Central memory CD4-positive, alpha-beta T cell (primary cell): ENCODE measurements around the gene MRPL53.
"Not testable (repeated sequence)": the region's sequence is repeated elsewhere in the genome, so short reads cannot be mapped to it uniquely, and the experiment has no call there.

ENCODE experiments used
- DNase-seq: peaks from one replicate; pipeline ENCODE4 v3.0.0; 2022

The MRPL53 gene

GRCh38 chr2:74502147-74502719, 29.8 kb upstream of the MRPL53 start:
- DNase-seq, result no peak

GRCh38 chr2:74501335-74502071, 29.0 kb upstream of the MRPL53 start:
- DNase-seq, result no peak

GRCh38 chr2:74500578-74500946, 28.1 kb upstream of the MRPL53 start:
- no peak for DNase-seq

- no peak for DNase-seq
Measured at GRCh38 chr2:74499940-74500577, 27.6 kb upstream of the MRPL53 start.

GRCh38 chr2:74499267-74499939, 26.9 kb upstream of the MRPL53 start, which contains the start of gene LBX2:
Gene LBX2 (minus strand): TSS chr2:74499603. CDS start chr2:74499537, 66 bp downstream.
- no peak for DNase-seq

- DNase-seq, result no peak
Measured at GRCh38 chr2:74498500-74499266, 26.2 kb upstream of the MRPL53 start.

- DNase-seq, result no peak
Measured at GRCh38 chr2:74497777-74498499, 25.5 kb upstream of the MRPL53 start.

- no peak for DNase-seq
Measured at GRCh38 chr2:74496997-74497776, 24.7 kb upstream of the MRPL53 start.

- no peak for DNase-seq
Measured at GRCh38 chr2:74495440-74495839, 23.0 kb upstream of the MRPL53 start.

- no peak for DNase-seq
Measured at GRCh38 chr2:74493546-74493945, 21.1 kb upstream of the MRPL53 start.

GRCh38 chr2:74491648-74492544, 19.4 kb upstream of the MRPL53 start:
- DNase-seq, result no peak

GRCh38 chr2:74489906-74490305, 17.4 kb upstream of the MRPL53 start:
- DNase-seq, result no peak

GRCh38 chr2:74488643-74489481, 16.4 kb upstream of the MRPL53 start:
- no peak for DNase-seq

- no peak for DNase-seq
Measured at GRCh38 chr2:74486141-74486540, 13.7 kb upstream of the MRPL53 start.

GRCh38 chr2:74483675-74484164, 11.2 kb upstream of the MRPL53 start:
- DNase-seq, result not testable (repeated sequence)

- DNase-seq, result peak; percentile 94
Measured at GRCh38 chr2:74482801-74483674, 10.6 kb upstream of the MRPL53 start, which contains the start of the genes CCDC142 and TTC31. Gene CCDC142 (minus strand): TSS chr2:74482998. CDS start chr2:74482837, 161 bp downstream. Gene TTC31 (plus strand): TSS chr2:74483081. CDS start chr2:74483096, 15 bp downstream.

GRCh38 chr2:74481961-74482800, 9.7 kb upstream of the MRPL53 start:
- no peak for DNase-seq
